HepG2 (cell line): Measurements from ENCODE around the gene BCAT1. TPM values are rescaled to one million over a fixed set of nuclear protein-coding genes. Genes with fewer than 3 reads are reported as not detected.

Source experiments
- ATAC-seq: fragments of 200-7000 bp; cut with Tn5 transposase; 3 replicates; pipeline ENCODE4 v1.9.1; 2020; ENCODE audit warnings: mild to moderate bottlenecking, moderate library complexity
- BruUV-seq: library from RNA; stranded (reverse); fragments of 400-500 nt; replicated peaks from 2 replicates; lab custom pipeline; 2021; lab: Mats Ljungman, UMichigan
- CTCF ChIA-PET: fragments of 300-600 bp; formaldehyde crosslinking; extraction: SDS; loops from one replicate; lab custom pipeline; 2021; ENCODE audit warnings: low total read pairs, inconsistent platforms, low intra/inter-chr PET ratio; lab: Yijun Ruan, JAX
- POLR2A ChIA-PET: fragments of 350-600 bp; sonication (Branson Sonifier 250); formaldehyde crosslinking; loops from one replicate; lab custom pipeline; 2020; ENCODE audit warnings: antibody characterized with exemption, inconsistent platforms; lab: Yijun Ruan, JAX
- DNase-seq: peaks from one replicate; pipeline ENCODE4 v3.0.0-alpha.2; 2015; ENCODE audit warnings: low spot score
- FAIRE-seq: peaks from 3 replicates; lab custom pipeline; 2011; peaks lifted over from hg19 to GRCh38; lab: Jason Lieb, UNC
- H2AFZ ChIP-seq: one replicate; pipeline ENCODE4 v1.6.1; 2011; ENCODE audit warnings: low read length, inconsistent platforms
- H3K27ac ChIP-seq: fragments of 300-600 bp; 3 replicates; pipeline ENCODE4 v1.8.0; 2011; ENCODE audit warnings: mixed run types, mild to moderate bottlenecking, mixed read lengths, low read length, inconsistent platforms; ENCODE audit not compliant: insufficient read depth; ENCODE audit errors: extremely low read length
- H3K27me3 ChIP-seq, 2 experiments: fragments of 200-600 bp in 1 of 2; 2 replicates in 1 of 2; 3 replicates in 1 of 2; pipeline versions ENCODE4 v1.6.0 to v1.8.0; 2011; ENCODE audit warnings: low read length in 2 of 2, mild to moderate bottlenecking in 2 of 2, moderate library complexity in 2 of 2, inconsistent platforms in 1 of 2; ENCODE audit not compliant: insufficient read depth in 2 of 2, control insufficient read depth in 1 of 2
- H3K36me3 ChIP-seq, 2 experiments: fragments of 200-600 bp in 1 of 2; replicated peaks in 1 of 2; 2 replicates in 1 of 2; 3 replicates in 1 of 2; pipeline versions ENCODE4 v1.5.1 to v1.8.0; 2011; ENCODE audit warnings: low read length in 2 of 2, inconsistent platforms in 1 of 2; ENCODE audit not compliant: insufficient read depth in 2 of 2, control insufficient read depth in 1 of 2
- H3K4me1 ChIP-seq: 2 replicates; pipeline ENCODE4 v1.5.1; 2012; ENCODE audit warnings: low read length, inconsistent platforms; ENCODE audit not compliant: insufficient read depth
- H3K4me2 ChIP-seq: 2 replicates; pipeline ENCODE4 v1.6.0; 2011; ENCODE audit warnings: low read depth, low read length, inconsistent platforms
- H3K4me3 ChIP-seq, 3 experiments: fragments of 200-600 bp in 1 of 3; sonication (generic), shearing (Covaris generic) in 1 of 3; replicated peaks in 1 of 3; 2 replicates each; pipeline ENCODE4 v1.5.1; 2011 to 2016; ENCODE audit warnings: low read length in 3 of 3, inconsistent platforms in 2 of 3, low read depth in 2 of 3, mild to moderate bottlenecking in 2 of 3, control low read depth in 1 of 3, mixed read lengths in 1 of 3; ENCODE audit not compliant: insufficient read depth in 1 of 3
- H3K79me2 ChIP-seq: one replicate; pipeline ENCODE4 v1.6.1; 2011; ENCODE audit warnings: low read length, inconsistent platforms; ENCODE audit not compliant: insufficient read depth
- H3K9ac ChIP-seq: 2 replicates; pipeline ENCODE4 v1.6.0; 2011; ENCODE audit warnings: mild to moderate bottlenecking, low read depth, low read length, inconsistent platforms; ENCODE audit not compliant: insufficient read depth
- H3K9me3 ChIP-seq: 2 replicates; pipeline ENCODE4 v1.5.1; 2012; ENCODE audit warnings: mild to moderate bottlenecking, low read length
- H4K20me1 ChIP-seq: 2 replicates; pipeline ENCODE4 v1.6.0; 2011; ENCODE audit warnings: inconsistent platforms, mild to moderate bottlenecking, low read length, moderate library complexity; ENCODE audit not compliant: insufficient read depth
- CREM ChIP-seq, 2 experiments: sonication (generic) in 1 of 2; formaldehyde crosslinking in 1 of 2; IDR thresholded peaks; 2 replicates each; pipeline versions ENCODE4 v1.4.0 to v1.6.1; 2016 to 2020; ENCODE audit warnings: antibody characterized with exemption in 1 of 2, mild to moderate bottlenecking in 1 of 2, missing genetic modification reagents in 1 of 2
- FOXA1 ChIP-seq, 2 experiments: fragments of 450-650 bp in 1 of 2; sonication (generic) in 1 of 2; formaldehyde crosslinking in 1 of 2; IDR thresholded peaks; 2 replicates each; pipeline versions ENCODE4 v1.4.0 to v1.6.1; 2016 to 2020; ENCODE audit warnings: missing genetic modification reagents in 1 of 2
- HOXA7 ChIP-seq: sonication (generic); formaldehyde crosslinking; IDR thresholded peaks from 2 replicates; pipeline ENCODE4 v1.8.1; 2022; ENCODE audit warnings: mild to moderate bottlenecking, missing genetic modification reagents, moderate library complexity
- KDM5A ChIP-seq: fragments of 200-600 bp; sonication (generic); IDR thresholded peaks from 2 replicates; pipeline ENCODE4 v1.7.0; 2018; ENCODE audit warnings: antibody characterized with exemption, mild to moderate bottlenecking, low read length, borderline replicate concordance
- NPAS2 ChIP-seq: sonication (generic); formaldehyde crosslinking; IDR thresholded peaks from 2 replicates; pipeline ENCODE4 v1.8.0; 2022; ENCODE audit warnings: mild to moderate bottlenecking, missing genetic modification reagents, borderline replicate concordance
- SOX6 ChIP-seq, 2 experiments: fragments of 450-650 bp in 1 of 2; sonication (generic) in 1 of 2; formaldehyde crosslinking in 1 of 2; IDR thresholded peaks; 2 replicates each; pipeline versions ENCODE4 v1.4.0 to v1.6.1; 2017 to 2020; ENCODE audit warnings: antibody characterized with exemption in 1 of 2, mild to moderate bottlenecking in 1 of 2, missing genetic modification reagents in 1 of 2
- TBX3 ChIP-seq: fragments of 450-650 bp; IDR thresholded peaks from 2 replicates; pipeline ENCODE4 v1.6.1; 2017; ENCODE audit warnings: antibody characterized with exemption, mild to moderate bottlenecking, inconsistent platforms, borderline replicate concordance
- ZSCAN21 ChIP-seq: sonication (generic); formaldehyde crosslinking; IDR thresholded peaks from 2 replicates; pipeline ENCODE4 v1.8.0; 2022; ENCODE audit warnings: mild to moderate bottlenecking, missing genetic modification reagents, moderate library complexity, borderline replicate concordance
- WGBS: methylation state at CpG from one replicate; pipeline ENCODE4 v1.1.6; 2017; ENCODE audit warnings: low lambda C conversion rate; 5-methylcytosine and 5-hydroxymethylcytosine counted together
- in situ Hi-C: cut with HindIII; loops from 2 replicates; pipeline ENCODE4 v1.10.0; 2017; ENCODE audit warnings: low pct_unique_long_range_greater_than_20kb; ENCODE audit not compliant: extremely low pct_ligation_motif_present
- intact Hi-C: fragments of 100-400 bp; cut with micrococcal nuclease; formaldehyde crosslinking; loops from one replicate; pipeline ENCODE4 v1.10.0; 2022; ENCODE audit not compliant: unreplicated experiment
- polyA plus RNA-seq, 8 experiments: library from polyadenylated mRNA; depleted of rRNA in 3 of 8; stranded (reverse) in 7 of 8; unstranded in 1 of 8; fragments of >200 nt; fragmentation: Illumina TruSeq in 4 of 8; extraction: Trizol in 4 of 8; gene quantifications; 2 replicates each; pipeline versions ENCODE4 v1.2.1 to v1.2.3, GENCODE V29; 2011 to 2016; ENCODE audit warnings: low read depth in 4 of 8, missing spikeins in 1 of 8, mixed read lengths in 1 of 8; ENCODE audit not compliant: insufficient read depth in 1 of 8
- total RNA-seq, 5 experiments: library from RNA; depleted of rRNA; stranded (reverse); fragments of >200 nt; fragmentation: Illumina TruSeq; extraction: Trizol; gene quantifications; 2 replicates each; pipeline ENCODE4 v1.2.3, GENCODE V29; 2016; ENCODE audit warnings: low read depth in 1 of 5
- TF ChIP-seq, protein P1 (sequence below): sonication (generic); formaldehyde crosslinking; IDR thresholded peaks from 2 replicates; pipeline ENCODE4 v1.9.0; 2021; ENCODE audit warnings: missing genetic modification reagents, borderline replicate concordance
- TF ChIP-seq, protein P2 (sequence below): sonication (generic); formaldehyde crosslinking; conservative IDR thresholded peaks from 2 replicates; pipeline ENCODE4 v1.4.0; 2020; ENCODE audit warnings: missing genetic modification reagents
- TF ChIP-seq, protein P3 (sequence below): sonication (generic); formaldehyde crosslinking; IDR thresholded peaks from 2 replicates; pipeline ENCODE4 v1.4.0; 2020; ENCODE audit warnings: missing genetic modification reagents

BCAT1 gene
- total and polyA plus RNA-seq, 2 of the 13 experiments (the other 11 are each of a cell fraction or from before 2014, with no cell fraction given), result 8.0 to 75.5 TPM

DNA sequence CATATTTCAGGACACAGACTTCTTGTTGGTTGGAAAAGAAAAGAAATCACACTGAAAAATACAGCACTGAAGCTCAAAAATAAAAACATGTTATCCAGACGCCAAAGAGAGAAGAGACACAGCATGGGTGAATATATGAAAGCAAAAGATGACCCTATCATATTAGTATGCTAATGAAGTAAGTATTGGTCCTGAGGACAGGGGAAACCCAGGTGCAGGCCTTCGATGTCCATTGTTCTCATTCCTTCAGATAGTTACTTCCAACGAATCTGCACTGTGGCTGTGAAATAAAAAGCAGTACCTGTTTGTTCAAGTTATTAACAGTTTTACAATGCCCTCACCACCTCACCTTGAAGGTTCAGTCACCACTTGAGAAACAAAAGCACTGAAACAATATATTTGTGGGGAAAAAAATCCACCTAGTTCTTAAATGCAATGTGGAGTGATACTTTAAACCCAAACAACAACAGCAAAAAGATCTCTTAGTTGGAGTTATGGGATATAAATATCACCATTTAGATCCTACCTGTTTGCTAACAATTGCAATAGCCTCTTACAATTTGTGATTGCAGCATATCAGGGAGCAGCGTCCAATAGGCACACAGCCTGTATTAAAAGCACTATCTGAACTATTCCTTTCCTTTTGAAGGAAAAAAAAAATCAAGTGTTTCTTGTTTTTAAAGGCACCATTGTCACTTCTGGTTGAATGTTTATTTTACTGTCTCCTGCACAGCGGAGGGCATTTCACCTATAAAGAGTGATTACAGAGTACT, 188.1 kb downstream of the BCAT1 start (continued):
- TF ChIP-seq, protein P1, sequence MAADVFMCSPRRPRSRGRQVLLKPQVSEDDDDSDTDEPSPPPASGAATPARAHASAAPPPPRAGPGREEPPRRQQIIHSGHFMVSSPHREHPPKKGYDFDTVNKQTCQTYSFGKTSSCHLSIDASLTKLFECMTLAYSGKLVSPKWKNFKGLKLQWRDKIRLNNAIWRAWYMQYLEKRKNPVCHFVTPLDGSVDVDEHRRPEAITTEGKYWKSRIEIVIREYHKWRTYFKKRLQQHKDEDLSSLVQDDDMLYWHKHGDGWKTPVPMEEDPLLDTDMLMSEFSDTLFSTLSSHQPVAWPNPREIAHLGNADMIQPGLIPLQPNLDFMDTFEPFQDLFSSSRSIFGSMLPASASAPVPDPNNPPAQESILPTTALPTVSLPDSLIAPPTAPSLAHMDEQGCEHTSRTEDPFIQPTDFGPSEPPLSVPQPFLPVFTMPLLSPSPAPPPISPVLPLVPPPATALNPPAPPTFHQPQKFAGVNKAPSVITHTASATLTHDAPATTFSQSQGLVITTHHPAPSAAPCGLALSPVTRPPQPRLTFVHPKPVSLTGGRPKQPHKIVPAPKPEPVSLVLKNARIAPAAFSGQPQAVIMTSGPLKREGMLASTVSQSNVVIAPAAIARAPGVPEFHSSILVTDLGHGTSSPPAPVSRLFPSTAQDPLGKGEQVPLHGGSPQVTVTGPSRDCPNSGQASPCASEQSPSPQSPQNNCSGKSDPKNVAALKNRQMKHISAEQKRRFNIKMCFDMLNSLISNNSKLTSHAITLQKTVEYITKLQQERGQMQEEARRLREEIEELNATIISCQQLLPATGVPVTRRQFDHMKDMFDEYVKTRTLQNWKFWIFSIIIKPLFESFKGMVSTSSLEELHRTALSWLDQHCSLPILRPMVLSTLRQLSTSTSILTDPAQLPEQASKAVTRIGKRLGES (CRISPR knock-in tag), result no peak
- TF ChIP-seq ZSCAN21 (no peak), SOX6 (IDR thresholded peaks at IDR 0.05) (no peak), SOX6 (CRISPR knock-in tag; IDR thresholded peaks at IDR 0.05) (peak; percentile 1; the same call in 1 of the 2 replicates)
- TF ChIP-seq, protein P2, sequence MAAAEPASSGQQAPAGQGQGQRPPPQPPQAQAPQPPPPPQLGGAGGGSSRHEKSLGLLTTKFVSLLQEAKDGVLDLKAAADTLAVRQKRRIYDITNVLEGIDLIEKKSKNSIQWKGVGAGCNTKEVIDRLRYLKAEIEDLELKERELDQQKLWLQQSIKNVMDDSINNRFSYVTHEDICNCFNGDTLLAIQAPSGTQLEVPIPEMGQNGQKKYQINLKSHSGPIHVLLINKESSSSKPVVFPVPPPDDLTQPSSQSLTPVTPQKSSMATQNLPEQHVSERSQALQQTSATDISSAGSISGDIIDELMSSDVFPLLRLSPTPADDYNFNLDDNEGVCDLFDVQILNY (CRISPR knock-in tag), result no peak

DNA sequence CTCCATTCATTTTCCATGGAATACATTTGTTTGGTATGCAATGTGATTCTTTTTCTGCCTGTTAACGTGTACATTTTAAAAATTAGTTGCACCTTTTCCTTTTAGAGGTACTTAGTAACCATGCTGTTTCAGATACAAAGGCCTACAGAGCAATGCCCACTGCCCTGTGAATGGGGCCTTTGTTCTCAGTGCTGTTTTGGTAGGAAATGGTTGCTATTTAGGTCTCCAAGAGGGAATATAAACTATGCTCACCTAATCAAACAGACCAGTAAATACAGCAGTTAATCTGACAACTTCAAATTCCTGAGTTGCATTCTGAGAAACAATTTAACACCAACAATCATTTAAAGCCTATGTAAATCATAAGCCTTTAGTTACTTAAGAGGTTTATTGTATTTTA, 188.7 kb downstream of the BCAT1 start:
- WGBS, result 13% methylated on average over 1 of the region's 1 CpG
- Histone ChIP-seq H3K36me3 (no peaks in the 10 kb centered on the region), H3K79me2 (no peaks in the 10 kb centered on the region), H3K27ac (peak overlapping the region; percentile 97), H3K4me1 (peaks cover 74% of the 10 kb centered on the region), H3K27me3 (no peaks in the 10 kb centered on the region), H3K4me3 (peak overlapping the region in 1 of 3 experiments; percentile 11; a peak in 1 of 6 replicates), H4K20me1 (no peaks in the 10 kb centered on the region), H3K4me2 (peak overlapping the region; percentile 46), H3K9me3 (no peaks in the 10 kb centered on the region), H3K9ac (peak overlapping the region; percentile 79), H2AFZ (no peak overlapping the region)
- ChIA-PET CTCF (no interaction called here), POLR2A (interaction anchor here (1.5 kb wide), 1 partner anchor 8 kb away, joined by 3 read pairs; no protein-coding TSS in a partner anchor)
- BruUV-seq, result no TSS peak
- intact Hi-C loops, result loop anchor here (2.0 kb wide), 1 partner anchor 19 kb away; no protein-coding TSS in a partner anchor
- in situ Hi-C loops, result no loop called here
- FAIRE-seq, result peak; percentile 87
- peak; percentile 99 for ATAC-seq
- DNase-seq, result peak; percentile 95
- TF ChIP-seq CREM (IDR thresholded peaks at IDR 0.05) (peak; percentile 48; the same call in 1 of the 2 replicates), CREM (CRISPR knock-in tag; IDR thresholded peaks at IDR 0.05) (no peak), HOXA7 (CRISPR knock-in tag) (no peak), KDM5A (no peak), TBX3 (peak; percentile 76), FOXA1 (IDR thresholded peaks at IDR 0.05) (no peak), FOXA1 (CRISPR knock-in tag; IDR thresholded peaks at IDR 0.05) (peak; percentile 68), NPAS2 (CRISPR knock-in tag) (no peak), SOX6 (IDR thresholded peaks at IDR 0.05) (no peak), SOX6 (CRISPR knock-in tag; IDR thresholded peaks at IDR 0.05) (peak; percentile 58)
- TF ChIP-seq, protein P3, sequence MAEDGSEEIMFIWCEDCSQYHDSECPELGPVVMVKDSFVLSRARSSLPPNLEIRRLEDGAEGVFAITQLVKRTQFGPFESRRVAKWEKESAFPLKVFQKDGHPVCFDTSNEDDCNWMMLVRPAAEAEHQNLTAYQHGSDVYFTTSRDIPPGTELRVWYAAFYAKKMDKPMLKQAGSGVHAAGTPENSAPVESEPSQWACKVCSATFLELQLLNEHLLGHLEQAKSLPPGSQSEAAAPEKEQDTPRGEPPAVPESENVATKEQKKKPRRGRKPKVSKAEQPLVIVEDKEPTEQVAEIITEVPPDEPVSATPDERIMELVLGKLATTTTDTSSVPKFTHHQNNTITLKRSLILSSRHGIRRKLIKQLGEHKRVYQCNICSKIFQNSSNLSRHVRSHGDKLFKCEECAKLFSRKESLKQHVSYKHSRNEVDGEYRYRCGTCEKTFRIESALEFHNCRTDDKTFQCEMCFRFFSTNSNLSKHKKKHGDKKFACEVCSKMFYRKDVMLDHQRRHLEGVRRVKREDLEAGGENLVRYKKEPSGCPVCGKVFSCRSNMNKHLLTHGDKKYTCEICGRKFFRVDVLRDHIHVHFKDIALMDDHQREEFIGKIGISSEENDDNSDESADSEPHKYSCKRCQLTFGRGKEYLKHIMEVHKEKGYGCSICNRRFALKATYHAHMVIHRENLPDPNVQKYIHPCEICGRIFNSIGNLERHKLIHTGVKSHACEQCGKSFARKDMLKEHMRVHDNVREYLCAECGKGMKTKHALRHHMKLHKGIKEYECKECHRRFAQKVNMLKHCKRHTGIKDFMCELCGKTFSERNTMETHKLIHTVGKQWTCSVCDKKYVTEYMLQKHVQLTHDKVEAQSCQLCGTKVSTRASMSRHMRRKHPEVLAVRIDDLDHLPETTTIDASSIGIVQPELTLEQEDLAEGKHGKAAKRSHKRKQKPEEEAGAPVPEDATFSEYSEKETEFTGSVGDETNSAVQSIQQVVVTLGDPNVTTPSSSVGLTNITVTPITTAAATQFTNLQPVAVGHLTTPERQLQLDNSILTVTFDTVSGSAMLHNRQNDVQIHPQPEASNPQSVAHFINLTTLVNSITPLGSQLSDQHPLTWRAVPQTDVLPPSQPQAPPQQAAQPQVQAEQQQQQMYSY (CRISPR knock-in tag), result no peak
